Activated CD8-positive, alpha-beta memory T cell treated with anti-CD3 and anti-CD28 coated beads, Interleukin-2, amount 50 U/mL, for 1 hour (primary cell): ENCODE data around the gene FAM78A.

Experiments
- DNase-seq: peaks from one replicate; pipeline ENCODE4 v3.0.0-alpha.2; 2020; ENCODE audit errors: extremely low read depth

Gene FAM78A

GRCh38 chr9:131303381-131304321 lies 27.3 kb upstream of the FAM78A start:
- DNase-seq, result no peak

GRCh38 chr9:131302244-131303075 lies 26.1 kb upstream of the FAM78A start:
- no peak for DNase-seq

DNA sequence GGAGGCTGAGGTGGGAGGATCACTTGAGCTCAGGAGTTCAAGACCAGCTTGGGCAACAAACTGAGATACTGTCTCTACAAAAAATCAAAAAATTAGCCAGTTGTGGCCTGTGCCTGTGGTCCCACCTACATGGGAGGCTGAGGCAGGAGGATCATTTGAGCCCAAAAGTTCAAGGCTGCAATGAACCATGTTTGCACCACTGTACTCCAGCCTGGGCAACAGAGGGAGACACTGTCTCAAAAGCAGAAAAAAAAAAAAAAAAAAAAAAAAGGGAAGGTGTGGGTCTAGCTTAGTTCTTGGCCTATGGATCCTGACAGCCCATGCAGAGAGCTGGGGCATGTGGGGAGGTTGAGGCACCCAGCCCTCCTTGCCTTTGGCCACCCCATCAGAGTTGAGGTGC lies 24.1 kb upstream of the FAM78A start:
- no peak for DNase-seq

GRCh38 chr9:131299961-131300347 lies 23.6 kb upstream of the FAM78A start:
- no peak for DNase-seq

DNA sequence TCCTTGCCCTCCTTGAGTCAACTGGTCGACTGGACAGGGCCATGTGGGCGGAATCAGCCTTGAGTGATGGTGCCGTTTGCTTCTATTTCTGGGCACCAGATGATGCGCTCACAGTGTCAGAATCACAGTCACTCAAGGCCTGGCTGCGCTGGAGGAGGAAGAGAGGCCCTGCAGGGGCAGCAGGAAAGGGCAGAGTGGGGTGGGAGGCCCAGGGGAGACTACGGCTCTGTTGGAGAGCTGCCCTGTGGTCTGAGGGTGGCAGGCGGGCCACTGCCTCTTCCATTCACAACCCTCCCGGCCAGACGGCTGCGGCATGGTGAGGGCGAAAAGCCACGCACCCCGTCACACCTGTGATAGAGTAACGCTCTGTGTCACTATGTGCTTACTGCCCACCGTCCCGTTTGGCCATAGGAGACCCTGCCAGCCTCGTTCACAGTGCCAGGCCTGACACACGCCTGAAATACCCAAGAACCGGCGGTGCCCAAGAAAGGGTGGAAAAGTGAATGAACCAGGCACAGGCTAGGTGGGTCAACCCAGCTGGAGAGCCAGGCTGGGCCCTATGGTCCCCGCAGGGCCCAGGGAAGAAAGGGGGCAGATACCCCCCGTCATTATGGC lies 23.1 kb upstream of the FAM78A start:
- no peak for DNase-seq

DNA sequence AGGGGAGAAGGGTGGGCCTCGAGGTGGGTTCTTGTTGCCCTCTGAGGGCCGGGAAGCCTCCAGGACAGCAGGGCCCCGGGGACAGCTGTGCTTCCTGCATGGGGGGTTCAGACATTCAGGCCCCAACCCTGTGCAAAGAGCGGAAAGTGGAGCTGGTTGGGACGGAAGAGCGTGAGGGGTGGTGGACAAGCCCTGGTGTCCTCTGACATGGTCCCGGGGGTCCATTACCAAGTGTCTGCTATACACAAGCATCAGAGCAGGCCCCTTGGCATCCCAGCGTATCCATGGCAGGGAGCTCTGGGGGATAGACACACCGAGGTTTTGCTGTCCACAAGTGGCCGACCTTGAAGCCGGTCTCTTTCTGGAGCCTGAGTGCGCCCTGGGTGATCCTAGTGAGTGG lies 22.5 kb upstream of the FAM78A start:
- no peak for DNase-seq

- DNase-seq, result no peak
These were observed 22.0 kb upstream of the FAM78A start for GRCh38 chr9:131298341-131298740.

GRCh38 chr9:131297903-131298302 lies 21.6 kb upstream of the FAM78A start:
- no peak for DNase-seq

DNA sequence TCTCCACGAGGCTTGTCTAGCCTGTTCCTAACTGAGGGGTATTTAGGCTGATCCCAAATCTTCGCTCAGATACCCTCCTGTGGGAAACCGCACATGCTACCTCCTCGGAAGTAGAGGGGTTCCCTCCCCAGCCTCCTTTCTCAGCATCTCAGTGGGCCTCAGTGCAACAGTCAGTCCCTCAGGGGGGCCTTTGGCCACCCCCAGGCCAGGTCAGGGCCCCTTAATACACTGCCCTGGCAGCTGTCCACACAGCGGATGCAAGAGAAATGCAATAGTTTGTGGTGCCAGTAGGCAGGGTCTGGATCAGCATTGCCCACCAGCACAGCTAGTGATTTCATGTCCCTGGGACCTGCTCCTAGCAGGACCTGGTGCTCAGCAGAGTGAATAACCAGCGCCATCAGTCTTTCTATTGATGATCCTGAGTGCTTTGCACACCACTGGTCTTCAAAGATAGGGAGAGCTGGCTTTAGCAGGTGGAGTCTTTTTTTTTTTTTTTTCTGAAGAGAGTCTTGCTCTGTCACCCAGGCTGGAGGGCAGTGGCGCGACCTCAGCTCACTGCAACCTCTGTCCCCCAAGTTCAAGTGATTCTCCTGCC lies 20.7 kb upstream of the FAM78A start:
- DNase-seq, result no peak

DNA sequence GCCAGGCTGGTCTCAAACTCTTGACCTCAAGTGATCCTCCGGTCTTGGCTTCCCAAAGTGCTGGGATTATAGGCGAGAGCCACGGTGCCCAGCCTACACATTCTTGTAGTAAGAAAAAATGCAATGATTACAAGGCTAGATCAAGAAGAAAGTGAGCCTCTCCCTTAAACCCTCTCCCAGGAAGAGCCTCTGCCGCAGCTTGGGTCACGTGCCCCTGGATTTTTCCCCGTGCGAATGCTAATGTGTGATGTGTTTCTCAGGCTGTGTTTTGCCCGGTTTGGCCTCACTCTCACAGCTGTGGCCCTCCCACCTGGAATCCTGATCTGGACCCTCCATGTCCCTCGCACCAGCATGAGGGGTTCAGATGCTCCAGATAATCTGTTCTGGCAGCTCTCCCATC lies 20.1 kb upstream of the FAM78A start:
- DNase-seq, result no peak

DNA sequence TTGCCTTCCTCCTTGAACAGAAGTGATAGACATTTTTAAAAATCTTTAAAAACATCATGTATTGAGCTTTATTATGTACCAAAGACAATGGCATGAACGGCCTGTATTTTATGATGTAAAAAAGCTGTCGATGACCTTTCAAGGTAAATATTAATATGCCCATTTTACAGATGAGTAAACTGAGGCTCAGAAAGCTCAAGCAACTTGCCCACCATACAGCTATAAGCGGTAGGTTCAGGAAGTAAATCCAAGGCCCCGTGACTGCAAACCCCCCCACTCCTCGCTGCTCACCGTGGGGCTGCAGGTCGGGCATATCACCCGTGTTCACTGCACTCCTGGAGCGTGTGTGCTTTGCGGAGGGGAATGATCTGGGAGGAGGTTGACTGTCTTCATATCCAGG lies 16.6 kb upstream of the FAM78A start:
- no peak for DNase-seq

GRCh38 chr9:131291795-131292315 lies 15.5 kb upstream of the FAM78A start:
- no peak for DNase-seq

- DNase-seq, result no peak
These were observed 14.6 kb upstream of the FAM78A start for GRCh38 chr9:131290767-131291370.

DNA sequence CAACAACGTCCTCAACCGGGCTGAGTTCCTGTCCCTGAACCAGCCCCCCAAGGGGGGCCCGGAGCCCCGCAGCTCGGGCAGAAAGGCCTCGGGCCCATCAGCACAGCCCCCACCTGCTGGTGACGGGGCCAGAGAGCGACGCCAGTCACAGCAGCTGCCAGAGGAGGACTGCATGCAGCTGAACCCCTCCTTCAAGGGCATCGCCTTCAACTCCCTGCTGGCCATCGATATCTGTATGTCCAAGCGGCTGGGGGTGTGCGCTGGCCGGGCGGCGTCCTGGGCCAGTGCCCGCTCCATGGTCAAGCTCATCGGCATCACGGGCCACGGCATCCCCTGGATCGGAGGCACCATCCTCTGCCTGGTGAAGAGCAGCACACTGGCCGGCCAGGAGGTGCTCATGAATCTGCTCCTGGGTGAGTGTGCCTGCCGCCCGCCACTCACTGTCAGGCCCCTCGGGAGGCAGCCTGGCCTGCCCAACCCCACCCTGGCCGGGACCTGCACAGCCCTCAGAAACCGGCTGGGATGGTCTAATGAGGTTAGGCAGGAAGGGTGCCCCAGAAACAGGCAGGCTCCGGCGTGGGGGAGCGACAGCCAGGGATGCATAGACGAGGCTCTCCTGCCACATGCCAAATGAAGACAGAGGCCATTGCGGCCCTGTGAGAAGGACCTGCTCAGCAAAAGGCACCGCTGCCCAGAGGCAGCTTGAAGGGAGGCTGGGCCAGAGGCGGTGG lies 13.9 kb upstream of the FAM78A start:
- no peak for DNase-seq

DNA sequence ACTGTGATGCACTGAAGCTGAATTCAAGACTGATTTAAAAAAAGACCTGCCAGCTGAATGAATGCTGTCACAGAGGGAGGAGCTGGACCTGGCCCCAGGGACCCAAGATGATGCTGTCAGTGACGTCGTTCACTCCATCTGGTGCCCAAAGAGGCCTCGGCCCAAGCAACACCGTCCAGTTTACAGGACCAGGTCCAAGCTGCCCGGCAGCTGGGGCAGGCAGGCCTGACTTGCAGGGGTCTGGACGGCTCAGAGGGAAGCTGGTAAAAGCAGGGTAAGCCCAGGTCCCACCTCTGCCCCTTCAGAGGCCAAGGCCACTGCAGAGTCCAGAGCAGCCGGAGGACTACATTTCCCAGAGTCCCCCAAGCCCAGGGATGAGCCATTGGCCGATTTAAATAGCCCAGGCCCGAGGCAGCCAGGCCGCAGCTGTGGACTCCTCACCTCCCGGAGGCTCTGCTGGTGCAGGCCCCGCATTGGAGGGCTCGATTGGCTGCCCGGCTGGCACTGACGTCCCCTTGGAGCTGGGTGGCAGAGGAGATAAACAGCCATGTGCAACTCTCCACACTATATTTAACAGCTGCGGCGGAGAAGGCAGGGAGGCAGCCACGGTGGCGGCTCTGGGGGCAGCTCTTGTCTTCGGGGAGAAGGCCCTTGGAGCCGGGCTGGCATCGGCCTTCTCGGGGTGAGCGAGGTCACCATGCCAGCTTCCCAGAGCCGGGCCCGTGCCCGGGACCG lies 13.2 kb upstream of the FAM78A start, which contains the start of gene PLPP7:
Gene PLPP7 (plus strand): TSS at position 423 of the 735 bp plus-strand sequence. CDS start 275 bp downstream, at position 698.
- no peak for DNase-seq

DNA sequence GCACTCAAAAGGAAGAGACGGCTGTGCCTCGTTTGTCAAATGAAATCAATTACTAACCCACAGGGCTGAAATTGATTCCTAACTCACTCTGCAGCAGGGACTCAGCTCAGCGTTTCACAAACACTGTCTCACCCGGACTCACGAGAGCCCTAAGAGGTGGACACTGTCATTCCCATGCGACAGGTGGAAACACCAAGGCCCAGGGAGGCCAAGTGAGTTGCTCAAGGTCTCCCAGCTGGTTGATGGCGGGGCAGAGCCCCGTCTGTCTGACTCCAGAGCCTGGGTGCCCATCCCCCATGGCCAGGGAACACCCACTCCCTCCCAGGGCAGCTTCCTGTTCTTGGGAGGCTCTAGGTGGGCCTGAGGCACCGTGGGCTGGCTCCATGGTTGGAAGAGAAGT lies 11.9 kb upstream of the FAM78A start:
- DNase-seq, result no peak

DNA sequence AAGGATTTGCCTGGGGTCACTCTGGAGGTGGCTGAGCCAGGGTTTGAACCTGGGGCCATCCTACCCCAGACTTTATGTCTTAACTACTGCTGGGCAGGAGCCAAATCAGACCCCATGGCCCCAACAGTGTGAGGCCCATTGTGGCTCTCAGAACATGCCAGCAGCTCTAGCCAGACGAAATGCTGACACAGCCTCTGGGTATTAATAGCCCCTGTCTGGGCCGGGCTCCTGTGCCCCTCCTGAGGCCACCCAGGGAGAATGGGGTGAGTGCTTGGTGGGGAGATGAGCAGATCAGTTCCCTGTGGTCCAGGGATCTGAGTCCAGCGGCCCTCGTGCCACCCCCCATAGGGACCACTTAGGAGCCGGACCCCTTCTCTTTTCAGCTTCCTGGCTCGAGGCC lies 11.0 kb upstream of the FAM78A start:
- DNase-seq, result no peak

GRCh38 chr9:131284856-131285255 lies 8.5 kb upstream of the FAM78A start:
- no peak for DNase-seq

DNA sequence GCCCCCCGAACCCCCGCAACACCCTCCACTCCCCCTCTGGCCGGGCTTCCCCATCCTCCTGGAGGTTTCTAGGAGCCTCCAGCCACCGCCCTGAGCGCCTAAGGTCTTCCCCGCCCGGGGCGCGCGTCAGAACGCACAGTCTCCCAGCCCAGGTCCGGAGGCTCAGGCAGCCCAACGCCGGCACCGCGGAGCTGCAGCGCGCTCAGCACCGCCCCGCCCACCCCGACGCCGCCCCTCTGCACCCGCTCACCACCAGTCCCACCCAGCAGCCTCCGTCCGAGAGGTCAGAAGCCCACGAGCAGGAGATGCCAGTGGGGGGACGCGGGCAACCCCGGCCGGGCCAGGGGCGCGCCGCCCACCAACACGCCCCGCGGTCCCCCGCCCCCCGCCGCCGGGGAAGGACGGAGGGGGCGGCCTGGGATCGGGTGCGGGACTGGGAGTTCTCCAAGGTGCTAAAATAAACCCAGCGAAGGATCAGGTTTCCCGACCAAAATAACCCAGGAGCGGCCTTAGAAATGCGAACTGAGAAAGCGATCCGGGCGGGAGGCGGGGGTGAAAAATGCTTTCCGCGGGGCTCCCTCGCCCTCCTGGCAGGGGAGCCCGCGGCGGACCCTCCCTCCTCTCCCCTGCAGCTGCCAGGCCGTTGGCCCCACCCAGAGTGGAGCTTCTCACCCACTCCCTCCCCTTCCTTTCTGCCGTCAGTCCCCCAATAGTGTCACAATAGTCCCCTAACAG lies 6.5 kb upstream of the FAM78A start:
- DNase-seq, result no peak
